ENCODE measurements around the gene KIF4A. TPM values are rescaled to one million over a fixed set of nuclear protein-coding genes. Genes with fewer than 3 reads are reported as not detected.

KIF4A gene
- polyA plus RNA-seq, 2 donors, result 1.7 to 3.5 TPM

DNA sequence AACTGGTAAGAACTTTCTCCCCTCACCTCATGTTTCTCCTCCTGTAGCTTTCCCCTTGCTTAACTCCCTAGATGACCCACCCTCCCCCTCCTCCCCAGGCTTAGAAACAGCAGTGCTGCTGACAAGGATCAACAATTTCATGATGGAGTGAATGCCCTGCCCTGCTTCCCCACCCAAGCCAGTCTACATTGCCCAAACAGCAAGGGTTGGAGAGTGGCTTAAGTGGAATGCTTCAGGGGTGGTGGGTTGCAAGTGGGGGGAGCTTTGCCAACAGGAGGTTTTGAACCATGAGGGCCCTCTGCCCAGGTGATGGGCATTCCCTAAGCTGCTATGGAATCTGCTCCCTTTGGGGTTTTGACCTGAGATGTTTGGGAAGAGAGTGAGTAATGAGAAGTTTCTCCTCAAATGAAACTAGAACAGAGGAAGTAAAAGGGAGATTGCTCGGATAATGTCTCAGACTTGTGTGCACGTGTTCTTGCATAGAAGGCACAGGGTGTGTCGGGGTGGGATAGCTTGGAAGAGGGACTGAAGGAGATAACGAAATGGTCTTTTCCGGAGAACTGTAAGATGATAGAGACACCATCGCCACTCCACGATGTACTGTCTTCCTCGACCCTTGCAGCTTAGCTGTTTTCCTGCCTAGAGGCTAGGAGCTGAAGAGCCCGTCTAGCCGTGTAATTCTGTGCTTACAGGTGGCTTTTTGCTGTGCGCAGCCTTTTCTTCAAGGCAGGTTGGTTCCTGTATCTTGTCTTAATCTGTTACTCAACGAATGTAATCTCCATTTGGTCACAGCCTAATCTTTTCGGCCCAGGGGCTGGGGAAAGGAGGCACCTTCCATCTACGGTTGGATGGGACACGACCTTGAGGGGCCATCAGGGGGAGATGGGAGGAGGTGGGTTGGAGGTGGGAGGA lies 143.3 kb downstream of the KIF4A start:
- 34 to 60% methylated on average over 15 of the region's 15 CpGs for WGBS, 2 donors
- H3K36me3 ChIP-seq (ENCODE audit: control insufficient read depth in 2 of 2, insufficient read depth in 2 of 2, low read length in 1 of 2), result no peaks in the 10 kb centered on the region
- no peaks in the 10 kb centered on the region for H3K9me3 ChIP-seq (ENCODE audit: control insufficient read depth in 2 of 2, insufficient read depth in 1 of 2, low read depth in 1 of 2, low read length in 1 of 2)
- H3K4me3 ChIP-seq (ENCODE audit: low read depth in 1 of 2, low read length in 2 of 2), result peak overlapping the region in 1 of 2 donors; percentile 68
- no peaks in the 10 kb centered on the region for H3K27me3 ChIP-seq (ENCODE audit: control insufficient read depth in 1 of 2, insufficient read depth in 2 of 2, low read length in 2 of 2)
- peak overlapping the region; percentile 81 to 95 for H3K27ac ChIP-seq (ENCODE audit: low read depth in 2 of 2, low read length in 1 of 2)
- peaks cover 0 to 5% of the 10 kb centered on the region in 2 donors for H3K4me1 ChIP-seq (ENCODE audit: control insufficient read depth in 2 of 2, insufficient read depth in 2 of 2, low read length in 1 of 2)

- peaks cover 0 to 5% of the 10 kb centered on the region in 2 donors for H3K4me1 ChIP-seq (ENCODE audit: control insufficient read depth in 2 of 2, insufficient read depth in 2 of 2, low read length in 1 of 2)
- H3K27me3 ChIP-seq (ENCODE audit: control insufficient read depth in 1 of 2, insufficient read depth in 2 of 2, low read length in 2 of 2), result no peaks in the 10 kb centered on the region
- H3K9me3 ChIP-seq (ENCODE audit: control insufficient read depth in 2 of 2, insufficient read depth in 1 of 2, low read depth in 1 of 2, low read length in 1 of 2), result no peaks in the 10 kb centered on the region
- H3K4me3 ChIP-seq (ENCODE audit: low read depth in 1 of 2, low read length in 2 of 2), result peak overlapping the region; percentile 57 to 68
- WGBS, 2 donors, result 1 to 36% methylated on average over 28 to 37 of the region's 37 CpGs
- peak overlapping the region; percentile 81 to 95 for H3K27ac ChIP-seq (ENCODE audit: low read depth in 2 of 2, low read length in 1 of 2)
- H3K36me3 ChIP-seq (ENCODE audit: control insufficient read depth in 2 of 2, insufficient read depth in 2 of 2, low read length in 1 of 2), result no peaks in the 10 kb centered on the region
Measured at GRCh38 chrX:70433848-70434351, 144.0 kb downstream of the KIF4A start.

GRCh38 chrX:70434352-70434866 lies 144.5 kb downstream of the KIF4A start:
- WGBS, 2 donors, result 0 to 27% methylated on average over 40 to 45 of the region's 45 CpGs
- Histone ChIP-seq H3K27ac (ENCODE audit: low read depth in 2 of 2, low read length in 1 of 2) (peak overlapping the region; percentile 81 to 95), H3K4me3 (ENCODE audit: low read depth in 1 of 2, low read length in 2 of 2) (peak overlapping the region; percentile 57 to 68), H3K36me3 (ENCODE audit: control insufficient read depth in 2 of 2, insufficient read depth in 2 of 2, low read length in 1 of 2) (no peaks in the 10 kb centered on the region), H3K9me3 (ENCODE audit: control insufficient read depth in 2 of 2, insufficient read depth in 1 of 2, low read depth in 1 of 2, low read length in 1 of 2) (no peaks in the 10 kb centered on the region), H3K27me3 (ENCODE audit: control insufficient read depth in 1 of 2, insufficient read depth in 2 of 2, low read length in 2 of 2) (no peaks in the 10 kb centered on the region), H3K4me1 (ENCODE audit: control insufficient read depth in 2 of 2, insufficient read depth in 2 of 2, low read length in 1 of 2) (peaks cover 0 to 5% of the 10 kb centered on the region in 2 donors)

DNA sequence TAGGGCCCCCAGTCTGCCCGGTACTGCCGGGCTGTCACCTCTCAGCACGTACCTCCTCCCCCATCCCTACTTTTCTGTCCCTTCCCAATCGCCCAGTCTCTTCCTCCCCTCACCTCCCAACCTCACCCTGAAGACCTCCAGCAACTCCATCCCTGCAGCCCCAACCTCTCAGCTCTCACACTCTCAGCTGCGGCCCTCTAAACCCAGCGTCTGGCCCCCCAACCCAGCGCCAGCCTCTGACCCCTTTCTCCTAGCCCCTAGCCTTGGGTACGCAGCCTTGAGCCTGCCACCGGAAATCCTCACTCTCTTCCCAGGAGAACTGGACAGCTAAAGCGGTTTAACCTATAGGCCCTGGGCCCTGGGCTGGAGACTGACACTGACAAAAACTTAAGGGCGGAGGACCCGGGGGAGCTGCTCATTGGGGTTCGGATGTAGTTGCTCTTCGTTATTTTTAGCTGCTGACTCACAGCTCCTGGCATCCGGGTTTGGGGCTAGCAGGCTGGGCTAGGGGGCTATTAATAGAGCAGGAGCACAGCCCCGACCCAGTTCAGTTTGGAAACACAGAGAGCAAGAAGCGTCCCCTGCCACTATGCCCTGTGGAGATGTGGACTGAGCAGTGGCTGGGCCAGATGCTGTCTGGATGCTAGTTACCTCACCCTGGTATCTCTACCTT lies 145.1 kb downstream of the KIF4A start:
- Histone ChIP-seq H3K36me3 (ENCODE audit: control insufficient read depth in 2 of 2, insufficient read depth in 2 of 2, low read length in 1 of 2) (no peaks in the 10 kb centered on the region), H3K27me3 (ENCODE audit: control insufficient read depth in 1 of 2, insufficient read depth in 2 of 2, low read length in 2 of 2) (no peaks in the 10 kb centered on the region), H3K27ac (ENCODE audit: low read depth in 2 of 2, low read length in 1 of 2) (peak overlapping the region in 1 of 2 donors; percentile 16), H3K4me3 (ENCODE audit: low read depth in 1 of 2, low read length in 2 of 2) (peak overlapping the region; percentile 57 to 68), H3K4me1 (ENCODE audit: control insufficient read depth in 2 of 2, insufficient read depth in 2 of 2, low read length in 1 of 2) (peaks cover 0 to 5% of the 10 kb centered on the region in 2 donors), H3K9me3 (ENCODE audit: control insufficient read depth in 2 of 2, insufficient read depth in 1 of 2, low read depth in 1 of 2, low read length in 1 of 2) (no peaks in the 10 kb centered on the region)
- 20 to 45% methylated on average over 17 of the region's 17 CpGs for WGBS, 2 donors

GRCh38 chrX:70436343-70436742 lies 146.4 kb downstream of the KIF4A start:
- 36 to 42% methylated on average over 16 of the region's 16 CpGs for WGBS, 2 donors
- Histone ChIP-seq H3K4me1 (ENCODE audit: control insufficient read depth in 2 of 2, insufficient read depth in 2 of 2, low read length in 1 of 2) (peaks cover 0 to 5% of the 10 kb centered on the region in 2 donors), H3K27me3 (ENCODE audit: control insufficient read depth in 1 of 2, insufficient read depth in 2 of 2, low read length in 2 of 2) (no peaks in the 10 kb centered on the region)

DNA sequence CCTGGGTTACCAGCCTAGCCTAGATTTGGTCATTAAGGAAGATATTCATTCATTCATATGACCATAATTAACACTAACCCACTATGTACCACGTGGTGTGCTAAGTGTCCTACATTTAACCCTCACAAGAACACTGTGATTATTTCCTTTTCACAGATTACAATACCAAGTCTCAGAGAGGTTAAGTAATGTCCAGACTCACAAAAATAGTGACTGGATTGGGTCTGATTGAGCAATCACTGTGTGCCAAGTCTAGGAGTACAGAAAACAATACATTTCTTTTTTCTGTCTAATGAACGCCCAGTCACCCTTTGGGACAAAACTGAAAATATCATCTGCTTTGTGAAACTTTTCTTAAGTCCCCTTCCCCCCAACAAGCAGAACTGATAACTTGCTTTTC lies 147.1 kb downstream of the KIF4A start:
- Histone ChIP-seq H3K27ac (ENCODE audit: low read depth in 2 of 2, low read length in 1 of 2) (no peak overlapping the region), H3K36me3 (ENCODE audit: control insufficient read depth in 2 of 2, insufficient read depth in 2 of 2, low read length in 1 of 2) (no peaks in the 10 kb centered on the region), H3K4me1 (ENCODE audit: control insufficient read depth in 2 of 2, insufficient read depth in 2 of 2, low read length in 1 of 2) (peaks cover 0 to 5% of the 10 kb centered on the region in 2 donors), H3K4me3 (ENCODE audit: low read depth in 1 of 2, low read length in 2 of 2) (no peak overlapping the region), H3K27me3 (ENCODE audit: control insufficient read depth in 1 of 2, insufficient read depth in 2 of 2, low read length in 2 of 2) (no peaks in the 10 kb centered on the region), H3K9me3 (ENCODE audit: control insufficient read depth in 2 of 2, insufficient read depth in 1 of 2, low read depth in 1 of 2, low read length in 1 of 2) (no peaks in the 10 kb centered on the region)
- 47 to 49% methylated on average over 2 of the region's 2 CpGs for WGBS, 2 donors

More at GRCh38 chrX:70436343-70436742, 146.4 kb downstream of the KIF4A start:
- no peaks in the 10 kb centered on the region for H3K36me3 ChIP-seq (ENCODE audit: control insufficient read depth in 2 of 2, insufficient read depth in 2 of 2, low read length in 1 of 2)
- no peak overlapping the region for H3K27ac ChIP-seq (ENCODE audit: low read depth in 2 of 2, low read length in 1 of 2)
- H3K9me3 ChIP-seq (ENCODE audit: control insufficient read depth in 2 of 2, insufficient read depth in 1 of 2, low read depth in 1 of 2, low read length in 1 of 2), result no peaks in the 10 kb centered on the region
- no peak overlapping the region for H3K4me3 ChIP-seq (ENCODE audit: low read depth in 1 of 2, low read length in 2 of 2)

GRCh38 chrX:70437921-70438665 lies 148.2 kb downstream of the KIF4A start:
- Histone ChIP-seq H3K4me3 (ENCODE audit: low read depth in 1 of 2, low read length in 2 of 2) (no peak overlapping the region), H3K27me3 (ENCODE audit: control insufficient read depth in 1 of 2, insufficient read depth in 2 of 2, low read length in 2 of 2) (no peaks in the 10 kb centered on the region), H3K27ac (ENCODE audit: low read depth in 2 of 2, low read length in 1 of 2) (no peak overlapping the region), H3K9me3 (ENCODE audit: control insufficient read depth in 2 of 2, insufficient read depth in 1 of 2, low read depth in 1 of 2, low read length in 1 of 2) (no peaks in the 10 kb centered on the region), H3K36me3 (ENCODE audit: control insufficient read depth in 2 of 2, insufficient read depth in 2 of 2, low read length in 1 of 2) (no peaks in the 10 kb centered on the region), H3K4me1 (ENCODE audit: control insufficient read depth in 2 of 2, insufficient read depth in 2 of 2, low read length in 1 of 2) (peaks cover 0 to 5% of the 10 kb centered on the region in 2 donors)
- 65 to 74% methylated on average over 8 of the region's 8 CpGs for WGBS, 2 donors

GRCh38 chrX:70439016-70439415 lies 149.1 kb downstream of the KIF4A start:
- Histone ChIP-seq H3K27me3 (ENCODE audit: control insufficient read depth in 1 of 2, insufficient read depth in 2 of 2, low read length in 2 of 2) (no peaks in the 10 kb centered on the region), H3K27ac (ENCODE audit: low read depth in 2 of 2, low read length in 1 of 2) (no peak overlapping the region), H3K36me3 (ENCODE audit: control insufficient read depth in 2 of 2, insufficient read depth in 2 of 2, low read length in 1 of 2) (no peaks in the 10 kb centered on the region), H3K4me1 (ENCODE audit: control insufficient read depth in 2 of 2, insufficient read depth in 2 of 2, low read length in 1 of 2) (peaks cover 0 to 5% of the 10 kb centered on the region in 2 donors), H3K4me3 (ENCODE audit: low read depth in 1 of 2, low read length in 2 of 2) (no peak overlapping the region), H3K9me3 (ENCODE audit: control insufficient read depth in 2 of 2, insufficient read depth in 1 of 2, low read depth in 1 of 2, low read length in 1 of 2) (no peaks in the 10 kb centered on the region)
- WGBS, 2 donors, result 63 to 65% methylated on average over 1 of the region's 1 CpG

DNA sequence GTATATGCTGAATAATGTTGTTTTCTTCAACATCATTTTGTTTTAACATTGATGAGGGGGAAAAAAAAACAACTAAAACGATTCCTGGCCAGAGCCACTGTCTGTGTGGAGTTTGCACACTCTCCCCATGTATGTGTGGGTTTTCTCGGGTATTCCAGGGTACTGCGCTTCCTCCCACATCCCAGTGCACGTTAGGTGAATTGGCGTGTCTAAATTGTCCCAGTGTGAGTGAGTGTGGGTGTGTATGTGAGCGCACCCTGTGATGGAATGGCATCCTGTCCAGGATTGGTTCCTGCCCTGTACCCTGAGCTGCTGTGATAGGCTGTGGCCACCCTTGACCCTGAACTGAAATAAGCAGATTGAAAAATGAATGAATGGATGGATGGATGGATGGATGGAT lies 152.3 kb downstream of the KIF4A start:
- H3K9me3 ChIP-seq (ENCODE audit: control insufficient read depth in 2 of 2, insufficient read depth in 1 of 2, low read depth in 1 of 2, low read length in 1 of 2), result no peaks in the 10 kb centered on the region
- 57 to 64% methylated on average over 6 of the region's 6 CpGs for WGBS, 2 donors
- H3K27ac ChIP-seq (ENCODE audit: low read depth in 2 of 2, low read length in 1 of 2), result no peak overlapping the region
- H3K36me3 ChIP-seq (ENCODE audit: control insufficient read depth in 2 of 2, insufficient read depth in 2 of 2, low read length in 1 of 2), result no peaks in the 10 kb centered on the region
- H3K27me3 ChIP-seq (ENCODE audit: control insufficient read depth in 1 of 2, insufficient read depth in 2 of 2, low read length in 2 of 2), result peaks cover 2 to 4% of the 10 kb centered on the region in 2 donors
- H3K4me3 ChIP-seq (ENCODE audit: low read depth in 1 of 2, low read length in 2 of 2), result no peak overlapping the region
- H3K4me1 ChIP-seq (ENCODE audit: control insufficient read depth in 2 of 2, insufficient read depth in 2 of 2, low read length in 1 of 2), result no peaks in the 10 kb centered on the region
